Measurements from ENCODE around the gene PRDM16.

Gene PRDM16

DNA sequence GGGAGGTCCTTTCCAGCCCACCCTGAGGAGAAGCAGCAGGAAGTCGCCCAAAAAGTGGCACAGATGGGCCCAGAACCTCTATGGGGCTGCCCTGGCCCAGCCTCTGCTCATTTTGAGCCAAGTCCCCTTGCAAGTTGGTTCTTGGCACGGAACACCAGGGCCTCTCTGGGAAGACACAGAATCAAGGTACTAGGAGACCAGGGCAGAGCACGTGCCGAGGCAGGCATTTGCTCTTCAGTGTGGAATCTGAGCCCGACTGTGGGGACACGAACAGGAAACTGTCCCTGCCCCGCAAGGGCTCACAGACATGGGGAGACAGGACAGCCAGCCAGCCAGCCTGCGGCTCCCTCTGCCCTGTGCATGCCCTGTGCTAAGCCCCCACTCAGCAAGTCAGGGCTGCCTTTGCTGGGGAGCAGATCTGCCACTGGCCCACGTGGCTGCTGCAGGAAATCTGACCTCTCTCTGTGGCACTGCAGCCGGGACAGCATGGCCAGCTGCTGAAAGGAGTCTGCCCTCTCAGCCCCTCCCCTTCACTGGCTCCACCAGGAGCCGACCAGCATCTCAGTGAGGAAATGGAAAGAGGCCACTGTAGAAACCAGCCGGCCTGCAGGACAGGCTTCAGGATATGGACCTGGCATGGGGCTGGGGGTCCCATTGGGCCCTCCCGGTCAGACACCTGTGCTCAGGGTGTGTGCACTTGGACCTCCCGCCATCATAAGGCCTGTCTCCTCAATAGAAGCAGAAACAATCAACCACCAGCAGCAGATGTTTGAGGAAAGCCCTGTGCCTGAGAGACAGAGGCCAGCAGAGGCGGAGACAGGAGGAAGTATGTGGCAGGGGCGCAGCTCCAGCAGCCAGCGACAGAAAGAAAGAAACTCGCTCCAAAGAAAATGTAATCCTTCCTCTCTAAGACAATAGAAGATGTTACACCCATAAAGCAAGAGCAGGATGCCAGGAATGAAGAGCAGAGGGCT, 389.2 kb downstream of the PRDM16 start:
- no peak for DNase-seq

DNA sequence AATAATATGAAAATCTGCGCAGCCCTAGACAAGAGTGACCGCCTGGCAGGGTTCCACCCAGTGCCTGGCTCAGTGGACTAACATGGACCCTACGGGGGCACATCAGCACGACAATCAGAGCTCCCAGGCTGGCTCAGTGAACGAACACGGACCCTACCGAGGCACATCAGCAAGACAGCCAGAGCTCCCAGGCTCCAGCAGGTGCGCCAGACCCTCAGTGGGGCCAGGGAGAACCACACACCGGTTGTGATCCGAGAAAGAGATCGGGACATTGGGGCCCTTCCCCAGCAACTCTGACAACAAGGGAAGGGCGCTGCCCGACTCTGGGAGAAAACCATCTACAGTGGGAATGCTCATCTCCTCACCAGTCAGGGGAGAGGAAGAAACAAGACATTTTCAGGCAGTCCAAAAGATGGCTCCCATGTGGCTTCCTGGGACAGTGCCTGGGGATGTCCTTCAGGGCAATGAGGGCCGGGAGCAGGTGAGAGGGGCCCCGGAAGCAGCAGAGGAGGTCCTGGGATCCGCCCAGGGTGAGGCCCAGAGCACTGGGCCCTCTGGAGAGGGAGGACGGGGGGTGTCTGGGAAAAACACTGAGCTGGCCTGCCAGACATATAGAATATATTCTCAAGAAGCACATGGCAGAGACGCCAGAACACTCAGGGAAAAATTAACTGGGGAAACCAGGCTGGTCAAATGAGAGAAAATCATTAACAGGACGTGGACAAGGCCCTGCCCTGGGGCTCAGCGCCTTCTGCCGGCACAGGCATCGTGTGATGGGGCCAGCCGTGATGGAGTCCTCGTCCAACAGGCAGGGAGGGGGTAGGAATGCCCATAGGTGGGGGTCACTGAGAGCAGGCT, 390.3 kb downstream of the PRDM16 start:
- no peak for DNase-seq

GRCh38 chr1:3459940-3460671, 391.1 kb downstream of the PRDM16 start:
- no peak for DNase-seq

DNA sequence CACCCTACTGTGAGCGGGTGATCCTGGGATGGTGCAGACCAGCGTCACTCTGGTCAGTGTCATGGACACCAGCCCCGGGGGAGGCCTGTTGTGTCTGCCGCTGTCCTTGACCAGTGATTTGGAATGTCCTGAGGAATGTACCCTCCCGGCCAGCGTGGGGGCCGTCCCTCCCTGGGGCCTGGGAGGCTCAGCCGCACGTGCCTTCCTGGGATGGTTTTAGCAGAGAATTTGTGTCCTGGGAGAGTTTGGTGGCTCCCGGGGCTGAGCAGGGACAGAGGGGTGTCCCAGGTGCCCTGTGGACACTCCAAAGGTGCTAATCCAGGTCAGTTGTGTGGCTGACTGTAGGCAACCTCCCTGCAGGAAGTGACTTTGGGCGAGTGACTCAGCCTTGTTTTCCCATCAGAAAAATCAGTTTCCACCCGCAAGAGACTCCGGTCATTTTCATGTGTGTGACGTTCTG, 391.7 kb downstream of the PRDM16 start:
- no peak for DNase-seq

GRCh38 chr1:3461238-3461933, 392.4 kb downstream of the PRDM16 start:
- no peak for DNase-seq

DNA sequence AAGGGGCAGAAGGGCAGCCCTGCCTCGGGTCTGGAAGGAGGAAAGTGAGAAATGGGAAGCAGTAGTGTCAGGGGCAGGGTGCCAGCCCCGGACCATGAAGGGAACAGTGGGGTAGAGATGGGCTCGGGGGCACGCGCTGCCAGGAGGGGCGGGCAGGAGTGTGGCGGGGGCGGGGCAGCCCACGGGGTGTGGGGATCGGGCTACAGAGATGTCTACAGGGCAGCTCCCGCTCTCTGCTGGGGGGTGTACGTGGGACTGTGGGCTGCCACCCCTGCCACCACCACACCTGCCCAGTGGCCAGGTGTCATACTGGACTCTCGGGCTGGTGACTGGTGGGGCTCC, 392.9 kb downstream of the PRDM16 start:
- DNase-seq = no peak

- DNase-seq = no peak
Measured at GRCh38 chr1:3462356-3463012, 393.5 kb downstream of the PRDM16 start.

GRCh38 chr1:3463013-3463385, 394.0 kb downstream of the PRDM16 start:
- DNase-seq = no peak

DNA sequence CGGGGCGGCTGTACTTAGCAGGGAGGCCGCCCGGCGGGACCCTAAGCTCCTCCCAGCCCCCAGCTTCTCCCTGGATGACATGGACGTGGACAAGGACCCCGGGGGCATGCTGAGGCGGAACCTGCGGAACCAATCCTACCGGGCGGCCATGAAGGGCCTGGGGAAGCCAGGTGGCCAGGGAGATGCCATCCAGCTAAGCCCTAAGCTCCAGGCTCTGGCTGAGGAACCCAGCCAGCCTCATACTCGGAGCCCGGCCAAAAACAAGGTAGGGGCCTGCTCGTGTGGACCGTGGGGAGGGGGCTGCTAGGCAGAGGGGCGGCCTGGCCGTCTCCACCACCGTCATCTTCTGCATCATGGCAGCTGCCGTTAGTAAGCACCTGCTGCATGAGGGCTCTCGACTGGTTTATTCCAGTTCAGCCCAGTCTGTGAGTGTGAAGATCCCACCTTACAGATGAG, 394.4 kb downstream of the PRDM16 start:
- no peak for DNase-seq

DNA sequence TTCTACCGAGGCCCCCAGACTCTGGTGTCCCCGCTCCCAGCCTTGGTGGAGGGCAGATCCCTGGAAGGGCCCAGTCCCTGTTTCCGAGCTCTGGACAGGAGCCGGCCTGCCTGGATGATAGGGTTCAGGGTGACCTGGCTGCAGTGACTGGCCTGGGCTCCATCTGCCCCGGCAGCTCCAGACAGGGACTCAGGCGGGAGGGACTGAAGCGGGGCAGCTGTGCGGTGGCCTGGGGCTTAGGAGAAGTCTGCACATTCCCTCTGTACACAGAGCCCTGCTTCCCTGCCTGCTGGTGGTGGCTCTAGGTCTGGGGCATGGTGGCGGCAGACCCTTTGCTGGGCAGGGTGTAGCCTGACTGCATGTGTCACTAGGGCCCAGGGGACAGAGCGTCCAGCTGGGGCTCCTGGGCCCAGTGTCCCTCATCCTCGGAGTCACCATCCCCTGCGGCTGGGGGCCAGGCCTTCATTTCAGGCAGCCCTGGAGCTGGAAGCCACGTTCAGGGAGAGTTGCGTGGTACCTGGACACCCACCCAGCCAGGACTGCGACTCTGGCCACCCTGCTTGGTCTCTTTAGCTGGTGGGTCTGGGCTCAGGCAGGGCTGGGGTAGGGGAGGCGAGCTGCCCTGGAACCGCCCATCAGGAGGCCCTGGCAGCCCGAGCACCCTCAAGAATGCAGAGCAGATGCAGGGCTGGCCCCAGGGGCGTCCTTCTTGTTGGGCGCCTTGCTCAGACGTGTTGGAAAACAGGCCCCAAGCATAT, 395.1 kb downstream of the PRDM16 start:
- no peak for DNase-seq

- DNase-seq = no peak
Measured at GRCh38 chr1:3464649-3465025, 395.6 kb downstream of the PRDM16 start.

- no peak for DNase-seq
Measured at GRCh38 chr1:3465091-3465934, 396.3 kb downstream of the PRDM16 start.

DNA sequence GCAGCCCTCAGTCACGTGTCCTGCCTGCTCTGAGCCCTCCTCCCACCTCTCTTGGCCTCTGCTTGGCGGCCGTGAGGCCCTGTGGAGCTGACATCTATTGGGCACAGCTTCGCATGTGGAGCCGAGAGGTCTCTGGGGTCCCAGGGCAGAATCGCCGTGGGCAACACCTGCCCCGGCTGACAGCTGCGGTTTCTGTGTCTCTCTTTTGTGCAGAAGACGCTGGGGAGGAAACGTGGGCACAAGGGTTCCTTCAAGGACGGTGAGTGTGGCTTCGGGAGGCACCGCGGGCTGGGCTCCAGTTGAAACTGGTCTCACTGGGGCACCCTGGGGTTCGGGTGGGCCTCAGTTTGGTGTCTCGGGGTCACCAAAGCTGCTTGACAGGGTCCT, 396.9 kb downstream of the PRDM16 start:
- no peak for DNase-seq

- no peak for DNase-seq
Measured at GRCh38 chr1:3466366-3467075, 397.5 kb downstream of the PRDM16 start.

DNA sequence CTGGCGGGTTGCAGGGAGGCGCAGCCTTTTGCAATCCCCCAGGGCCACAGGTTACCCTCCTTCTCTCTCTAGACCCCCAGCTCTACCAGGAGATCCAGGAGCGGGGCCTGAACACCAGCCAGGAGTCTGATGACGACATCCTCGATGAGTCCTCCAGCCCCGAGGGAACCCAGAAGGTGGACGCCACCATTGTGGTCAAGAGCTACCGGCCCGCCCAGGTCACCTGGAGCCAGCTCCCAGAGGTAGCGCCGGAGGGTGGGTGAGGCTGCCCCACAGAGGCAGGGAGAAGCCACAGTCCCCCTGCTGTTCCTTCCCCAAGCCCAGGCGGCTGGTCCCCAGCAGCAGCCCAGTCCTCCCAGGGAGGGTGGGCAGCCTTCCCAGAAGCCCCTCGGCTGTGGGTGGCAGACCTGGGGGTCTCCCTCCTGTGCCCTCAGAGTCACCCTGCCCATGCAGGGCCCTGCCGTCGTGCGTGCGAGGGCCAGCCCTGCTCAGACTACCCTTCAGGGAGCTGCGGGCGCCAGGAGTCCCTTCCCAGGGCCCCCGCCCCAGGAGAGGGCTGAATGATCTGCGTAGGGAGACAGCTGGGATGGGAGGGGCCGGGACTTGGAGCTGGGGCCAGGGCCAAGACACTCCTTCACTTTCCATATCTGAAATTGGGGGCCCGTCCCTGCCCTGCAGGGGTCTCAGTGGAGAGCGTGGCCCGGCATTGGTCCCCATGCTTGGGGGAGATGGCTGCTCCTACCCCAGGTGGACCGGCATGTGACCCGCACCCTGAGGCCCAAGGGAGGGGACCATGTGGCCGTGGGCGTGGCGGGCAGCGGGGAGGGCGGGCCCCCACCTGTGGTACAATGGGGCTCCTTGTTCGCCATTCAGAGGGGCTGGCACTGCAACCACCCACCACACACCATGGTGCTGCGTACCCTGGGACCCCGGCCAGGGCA, 398.4 kb downstream of the PRDM16 start:
- no peak for DNase-seq

DNA sequence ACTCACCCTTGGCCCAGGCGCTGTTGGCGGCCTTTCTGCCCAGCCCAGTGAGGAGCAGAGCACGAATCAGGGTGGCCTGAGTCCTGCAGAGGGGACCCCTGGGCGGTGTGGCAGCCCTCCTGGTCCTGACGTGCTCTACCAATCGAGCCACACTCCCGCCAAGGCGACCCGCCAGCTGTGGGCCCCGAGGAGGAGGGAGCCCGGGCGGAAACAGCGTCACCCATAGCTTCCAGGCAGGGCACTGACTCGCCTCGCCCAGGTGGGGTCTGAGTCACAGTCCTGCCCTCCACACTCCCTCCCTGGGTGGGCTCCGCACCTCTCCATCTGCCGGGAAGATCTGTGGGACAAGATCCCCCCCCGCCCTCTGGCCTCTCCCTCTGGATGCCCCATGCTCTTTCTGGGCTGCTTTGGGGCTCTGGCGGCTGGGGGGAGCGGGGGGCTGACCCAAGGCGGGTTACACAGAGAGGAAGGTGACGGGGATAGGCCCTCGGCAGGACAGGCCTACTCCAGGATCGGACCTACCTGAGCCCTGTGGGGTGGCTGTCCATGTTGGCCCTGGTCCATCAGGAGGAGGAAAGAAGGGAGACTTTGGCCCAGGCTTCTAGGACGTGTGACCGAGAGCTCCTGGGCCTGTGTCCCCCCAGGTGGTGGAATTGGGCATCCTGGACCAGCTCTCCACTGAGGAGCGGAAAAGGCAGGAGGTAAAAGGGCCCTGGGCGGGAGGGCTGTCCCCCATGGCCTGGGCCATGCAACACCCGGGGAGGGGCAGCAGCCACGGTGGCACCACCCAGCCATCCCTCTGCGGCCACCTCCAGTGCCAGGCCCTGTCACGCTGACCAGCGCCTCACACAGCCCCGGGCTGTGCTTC, 399.5 kb downstream of the PRDM16 start:
- no peak for DNase-seq
